HEK293T (cell line): ENCODE results near the gene PRAC2.

Experiments used
- CTCF ChIA-PET: fragments of 350-600 bp; formaldehyde crosslinking; extraction: SDS; loops from one replicate; lab custom pipeline; 2021; ENCODE audit warnings: antibody characterized with exemption, inconsistent platforms; lab: Yijun Ruan, JAX
- POLR2A ChIA-PET: fragments of 350-600 bp; formaldehyde crosslinking; extraction: SDS; loops from one replicate; lab custom pipeline; 2020; ENCODE audit warnings: antibody characterized with exemption, inconsistent platforms; lab: Yijun Ruan, JAX
- DNase-seq: peaks from one replicate; pipeline ENCODE4 v3.0.0; 2012; ENCODE audit warnings: mixed read lengths; ENCODE audit errors: extremely low spot score
- ARNT ChIP-seq: fragments of 450-650 bp; IDR thresholded peaks from 2 replicates; pipeline ENCODE4 v1.6.1; 2017; ENCODE audit warnings: mild to moderate bottlenecking
- BHLHE40 ChIP-seq: fragments of 450-650 bp; IDR thresholded peaks from 2 replicates; pipeline ENCODE4 v1.6.1; 2016; ENCODE audit warnings: mild to moderate bottlenecking, moderate library complexity, borderline replicate concordance
- CTBP1 ChIP-seq: fragments of 450-650 bp; IDR thresholded peaks from 2 replicates; pipeline ENCODE4 v1.6.1; 2016; ENCODE audit warnings: borderline replicate concordance
- ELF4 ChIP-seq: fragments of 450-650 bp; IDR thresholded peaks from 2 replicates; pipeline ENCODE4 v1.6.1; 2017; ENCODE audit warnings: antibody characterized with exemption
- FOXA1 ChIP-seq: fragments of 450-650 bp; IDR thresholded peaks from 2 replicates; pipeline ENCODE4 v1.6.1; 2016; ENCODE audit warnings: mild to moderate bottlenecking
- FOXK2 ChIP-seq: fragments of 450-650 bp; IDR thresholded peaks from 2 replicates; pipeline ENCODE4 v1.6.1; 2016; ENCODE audit warnings: mild to moderate bottlenecking
- FOXM1 ChIP-seq: fragments of 450-650 bp; IDR thresholded peaks from 2 replicates; pipeline ENCODE4 v1.6.1; 2017; ENCODE audit warnings: mild to moderate bottlenecking, borderline replicate concordance
- HDGF ChIP-seq: fragments of 450-650 bp; IDR thresholded peaks from 2 replicates; pipeline ENCODE4 v1.6.1; 2017; ENCODE audit warnings: antibody characterized with exemption, borderline replicate concordance
- L3MBTL2 ChIP-seq: fragments of 450-650 bp; conservative IDR thresholded peaks from 2 replicates; pipeline ENCODE4 v1.6.1; 2016; ENCODE audit warnings: mild to moderate bottlenecking
- NFRKB ChIP-seq: fragments of 450-650 bp; IDR thresholded peaks from 2 replicates; pipeline ENCODE4 v1.6.1; 2016; ENCODE audit warnings: mild to moderate bottlenecking, moderate library complexity
- SP1 ChIP-seq: fragments of 450-650 bp; IDR thresholded peaks from 2 replicates; pipeline ENCODE4 v1.6.1; 2017
- SUZ12 ChIP-seq: fragments of 450-650 bp; IDR thresholded peaks from 2 replicates; pipeline ENCODE4 v1.6.1; 2016; ENCODE audit warnings: mild to moderate bottlenecking
- TARDBP ChIP-seq: fragments of 450-650 bp; IDR thresholded peaks from 2 replicates; pipeline ENCODE4 v1.6.1; 2016
- ZNF384 ChIP-seq: fragments of 450-650 bp; IDR thresholded peaks from 2 replicates; pipeline ENCODE4 v1.6.1; 2016
- TF ChIP-seq, protein P1 (sequence below): fragments of 450-650 bp; IDR thresholded peaks from 2 replicates; pipeline ENCODE4 v1.6.1; 2016

Gene PRAC2

DNA sequence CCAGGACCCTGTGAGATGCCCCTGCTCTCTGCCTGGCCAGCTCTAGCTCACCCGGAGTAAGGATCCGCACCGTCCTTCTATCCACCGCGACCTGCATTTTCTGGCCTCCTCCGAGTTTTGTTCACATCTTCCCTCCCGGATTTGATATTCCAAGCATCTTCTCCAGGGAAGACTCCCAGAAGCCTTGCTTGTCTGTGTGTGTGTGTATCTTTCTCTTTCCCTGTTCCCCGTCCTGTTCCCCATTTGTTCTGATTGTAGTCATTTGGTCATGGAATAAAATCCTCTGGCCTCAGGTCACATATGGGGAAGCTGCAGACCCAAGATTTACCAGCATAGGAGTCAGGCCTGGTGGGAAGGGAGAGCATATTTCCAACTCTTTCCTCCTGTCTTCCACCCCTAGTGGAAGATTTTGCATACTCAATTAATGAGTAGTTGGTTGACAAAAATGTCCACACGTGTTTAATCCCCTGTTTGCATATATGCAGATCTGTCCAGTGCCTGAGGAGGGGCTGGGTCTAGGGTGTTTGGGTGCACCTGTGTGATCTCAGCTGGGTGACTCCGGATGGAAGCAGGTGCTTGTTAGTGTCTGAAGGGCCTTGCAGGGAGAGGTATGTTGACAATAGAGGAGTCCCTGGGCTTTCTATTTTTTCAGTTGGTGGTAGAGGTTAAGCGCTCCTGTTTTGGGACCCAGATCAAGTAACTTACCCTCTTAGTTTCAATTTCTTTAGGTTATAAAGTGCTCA, 2.5 kb upstream of the PRAC2 start:
- TF ChIP-seq SUZ12 (no peak), CTBP1 (no peak), BHLHE40 (no peak), FOXM1 (no peak), ARNT (no peak), FOXA1 (no peak), ELF4 (no peak), NFRKB (no peak), SP1 (no peak), L3MBTL2 (no peak)
- TF ChIP-seq, protein P1, sequence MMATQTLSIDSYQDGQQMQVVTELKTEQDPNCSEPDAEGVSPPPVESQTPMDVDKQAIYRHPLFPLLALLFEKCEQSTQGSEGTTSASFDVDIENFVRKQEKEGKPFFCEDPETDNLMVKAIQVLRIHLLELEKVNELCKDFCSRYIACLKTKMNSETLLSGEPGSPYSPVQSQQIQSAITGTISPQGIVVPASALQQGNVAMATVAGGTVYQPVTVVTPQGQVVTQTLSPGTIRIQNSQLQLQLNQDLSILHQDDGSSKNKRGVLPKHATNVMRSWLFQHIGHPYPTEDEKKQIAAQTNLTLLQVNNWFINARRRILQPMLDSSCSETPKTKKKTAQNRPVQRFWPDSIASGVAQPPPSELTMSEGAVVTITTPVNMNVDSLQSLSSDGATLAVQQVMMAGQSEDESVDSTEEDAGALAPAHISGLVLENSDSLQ, result no peak
- CTCF ChIA-PET, result interaction anchor here (0.6 to 1.7 kb wide), 4 partner anchors 16 to 70 kb away, joined by 3 to 6 read pairs (median 4); no protein-coding TSS in a partner anchor
- no peak for DNase-seq
- POLR2A ChIA-PET, result interaction anchor here (0.7 to 4.9 kb wide), 8 partner anchors 8 to 779 kb away, joined by 3 to 58 read pairs (median 3); partner anchors contain the start of genes HOXB13 and PNPO

DNA sequence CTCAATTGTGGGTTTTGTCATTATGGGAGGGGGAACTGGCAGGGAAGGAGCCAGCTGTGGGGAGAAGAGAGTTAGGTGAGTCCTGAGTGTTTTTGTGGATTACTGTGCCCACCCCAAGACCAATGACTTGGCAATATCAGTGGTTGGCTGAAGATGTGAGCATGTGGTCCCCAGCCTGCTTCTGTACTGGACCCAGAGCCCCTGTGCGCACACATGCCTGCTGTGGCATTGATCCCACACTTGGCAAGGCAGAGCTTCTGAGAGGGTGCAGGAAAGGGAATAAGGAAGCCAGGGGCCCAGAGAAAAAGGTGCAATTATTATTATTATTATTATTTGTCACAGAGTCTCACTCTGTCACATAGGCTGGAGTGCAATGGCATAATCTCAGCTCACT, 2.0 kb upstream of the PRAC2 start:
- DNase-seq, result no peak
- ChIA-PET CTCF (interaction anchor here (1.1 kb wide), 1 partner anchor 17 kb away, joined by 4 read pairs; no protein-coding TSS in a partner anchor), POLR2A (interaction anchor here (1.2 to 4.9 kb wide), 2 partner anchors 8 to 43 kb away, joined by 3 to 58 read pairs; partner anchors contain the start of gene HOXB13)
- TF ChIP-seq NFRKB (no peak), L3MBTL2 (no peak), ELF4 (no peak), FOXK2 (no peak)

DNA sequence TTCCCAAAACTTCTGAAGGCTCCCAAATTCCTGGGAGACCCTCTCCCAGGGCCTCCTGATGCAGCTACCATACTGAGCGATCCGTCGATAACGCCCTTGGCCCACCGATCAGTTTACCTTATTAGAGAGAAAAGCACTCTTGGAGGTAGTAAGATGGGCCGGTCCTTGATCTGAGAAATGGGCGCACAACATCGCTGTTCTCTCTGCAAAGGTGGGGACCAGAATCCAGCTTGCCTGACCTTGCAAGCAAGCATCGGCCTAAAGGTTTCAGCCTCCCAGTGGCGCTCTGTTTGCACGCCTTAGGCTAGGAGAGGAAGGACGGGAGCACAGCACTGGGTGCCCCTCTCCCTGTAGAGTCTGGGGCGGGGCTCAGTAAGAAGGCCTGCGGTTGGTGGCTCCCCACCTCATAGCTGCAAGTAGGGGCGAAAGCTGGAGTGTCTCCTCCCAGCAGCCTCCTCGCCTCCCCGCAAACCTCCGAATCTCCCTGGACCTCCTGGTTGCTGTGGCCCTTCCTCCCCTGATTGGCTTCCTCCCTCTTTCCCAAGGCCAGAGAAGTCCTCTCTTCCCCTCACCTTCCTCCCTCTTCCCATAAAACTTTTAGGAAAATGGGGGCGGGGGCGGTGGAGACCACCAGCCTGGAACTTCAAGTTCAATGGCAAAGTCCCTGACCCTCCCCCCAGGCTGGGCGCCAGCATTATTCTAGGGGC, 631 bp upstream of the PRAC2 start, which contains the start of gene PRAC1:
Gene PRAC1 (minus strand): TSS at position 318 of the 707 bp plus-strand sequence. CDS start 126 bp downstream, at position 192.
- CTCF ChIA-PET, result interaction anchor here (2.0 to 4.1 kb wide), 2 partner anchors 68 to 157 kb away, joined by 10 to 66 read pairs; no protein-coding TSS in a partner anchor
- POLR2A ChIA-PET, result interaction anchor here (1.2 to 2.9 kb wide), 2 partner anchors 44 kb away, joined by 3 to 12 read pairs; no protein-coding TSS in a partner anchor
- TF ChIP-seq ZNF384 (no peak), L3MBTL2 (no peak), TARDBP (no peak), HDGF (no peak), FOXA1 (no peak)
- no peak for DNase-seq

DNA sequence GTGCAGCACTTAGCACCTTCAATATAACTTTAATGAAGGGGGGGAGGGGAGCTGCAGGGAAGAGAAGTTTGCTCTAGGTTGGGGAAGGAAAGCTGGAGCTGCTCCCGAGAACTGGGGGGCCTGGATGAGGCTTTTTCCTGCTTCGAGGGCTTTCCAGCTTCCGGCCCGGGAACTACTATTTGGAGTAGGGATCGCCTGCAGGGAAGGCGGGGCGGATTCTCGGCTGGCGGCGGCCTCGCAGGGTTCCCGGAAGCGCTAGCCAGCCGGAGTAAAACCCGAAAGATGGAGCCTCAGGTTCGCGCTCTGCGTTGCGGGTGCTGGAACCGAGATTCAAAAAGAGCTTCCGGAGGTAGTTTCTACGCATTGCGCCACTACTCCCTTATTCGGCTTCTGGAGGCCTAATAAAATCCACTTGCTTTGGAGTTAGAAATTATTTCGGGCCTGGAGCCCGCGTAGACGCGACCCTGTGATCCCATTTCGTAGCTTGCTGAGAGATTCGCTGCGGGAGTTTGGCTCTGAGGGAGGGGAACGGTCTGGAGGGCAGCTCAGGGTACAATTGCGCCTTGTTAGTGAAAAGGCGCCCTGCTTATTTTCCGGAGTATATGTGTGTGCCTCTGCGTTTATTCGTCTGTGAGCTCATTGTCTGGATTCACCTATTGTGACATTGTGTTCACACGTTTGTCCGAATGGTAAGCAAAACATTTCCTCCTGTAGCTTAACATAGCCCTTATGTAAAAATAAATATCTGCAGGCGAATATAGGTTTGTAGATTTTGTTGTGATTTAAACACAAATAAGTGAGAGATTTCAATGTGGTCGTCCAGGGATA, 652 bp downstream of the PRAC2 start:
- DNase-seq, result no peak
- POLR2A ChIA-PET, result interaction anchor here (0.9 to 2.9 kb wide), 7 partner anchors 11 to 168 kb away, joined by 3 to 25 read pairs (median 4); partner anchors contain the start of gene ATP5MC1
- no peak for TF ChIP-seq FOXK2
- CTCF ChIA-PET, result interaction anchor here (0.6 to 4.1 kb wide), 22 partner anchors 10 to 393 kb away, joined by 3 to 66 read pairs (median 4); no protein-coding TSS in a partner anchor

DNA sequence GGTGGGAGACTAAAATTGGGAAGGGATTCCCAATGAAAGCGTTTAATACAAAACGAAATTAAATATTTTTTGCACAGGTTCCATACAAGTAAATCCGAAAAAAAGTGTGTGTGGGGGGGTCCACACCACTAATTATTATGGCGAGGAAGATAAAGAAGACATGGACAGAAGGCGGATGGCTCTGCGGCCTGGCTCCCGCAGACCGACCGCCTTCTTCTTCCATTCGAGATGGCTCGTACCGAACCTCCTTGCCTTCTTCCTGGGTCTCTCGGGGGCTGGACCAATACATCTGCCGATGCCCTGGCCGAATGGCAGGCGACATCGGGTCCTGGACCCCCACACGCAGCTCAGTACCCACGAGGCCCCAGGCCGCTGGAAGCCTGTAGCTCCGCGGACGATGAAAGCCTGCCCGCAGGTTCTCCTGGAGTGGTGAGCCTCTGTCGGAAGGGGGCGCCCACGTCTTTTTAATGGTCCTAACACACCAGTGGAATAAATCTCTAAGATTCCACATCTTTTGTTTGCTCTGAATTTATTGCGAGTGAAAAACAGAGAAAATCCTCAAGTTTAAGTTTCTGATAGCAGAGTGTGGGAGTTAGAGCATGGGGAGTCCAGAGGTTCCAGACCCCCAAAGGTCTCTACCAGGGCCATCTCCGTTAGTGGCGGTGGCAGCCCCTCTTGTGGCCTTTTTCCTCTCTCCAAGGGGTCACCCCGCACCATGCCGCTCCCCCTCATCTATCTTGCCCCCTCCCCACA, 1.4 kb downstream of the PRAC2 start:
- TF ChIP-seq HDGF, result no peak
- no peak for TF ChIP-seq NFRKB
- TF ChIP-seq SUZ12, result no peak
- no peak for TF ChIP-seq L3MBTL2
- TF ChIP-seq CTBP1, result no peak
- no peak for TF ChIP-seq FOXK2
- no peak for TF ChIP-seq BHLHE40
- no peak for TF ChIP-seq TARDBP
- no peak for TF ChIP-seq ARNT
- no peak for TF ChIP-seq ELF4
- DNase-seq, result peak; percentile 54
- POLR2A ChIA-PET, result interaction anchor here (1.3 to 2.9 kb wide), 5 partner anchors 10 to 155 kb away, joined by 3 to 25 read pairs (median 4); no protein-coding TSS in a partner anchor
- CTCF ChIA-PET, result interaction anchor here (0.6 to 4.1 kb wide), 25 partner anchors 10 to 394 kb away, joined by 3 to 66 read pairs (median 4); no protein-coding TSS in a partner anchor

DNA sequence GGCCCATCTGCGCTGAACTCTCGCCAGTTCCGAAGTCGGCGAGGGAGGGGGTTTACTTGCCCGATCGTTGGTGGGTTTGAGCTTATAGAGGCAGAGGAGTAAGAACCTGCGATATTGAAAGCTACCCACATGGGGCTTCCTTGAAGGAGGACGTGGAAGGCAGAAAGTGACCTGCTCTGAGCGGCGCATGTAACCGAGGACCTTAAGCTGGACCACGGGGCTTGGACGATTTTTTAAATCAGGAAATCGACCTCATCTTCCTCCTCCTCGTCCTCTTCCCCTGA, 2.0 kb downstream of the PRAC2 start:
- ChIA-PET CTCF (interaction anchor here (0.6 to 4.1 kb wide), 9 partner anchors 12 to 652 kb away, joined by 3 to 66 read pairs (median 4); no protein-coding TSS in a partner anchor), POLR2A (interaction anchor here (1.4 to 2.9 kb wide), 4 partner anchors 46 to 154 kb away, joined by 4 to 25 read pairs (median 8); no protein-coding TSS in a partner anchor)
- no peak for DNase-seq
- TF ChIP-seq SUZ12 (no peak), CTBP1 (no peak), ELF4 (no peak), BHLHE40 (no peak), TARDBP (no peak), FOXK2 (no peak), ZNF384 (no peak), ARNT (no peak), FOXM1 (no peak)
